Chondrocyte (in vitro differentiated cells): ENCODE measurements around the gene LRRC43. TPM values are rescaled to one million over a fixed set of nuclear protein-coding genes. Genes with fewer than 3 reads are reported as not detected.

Experiments
- DNase-seq: peaks from one replicate; pipeline ENCODE4 v3.0.0; 2021; ENCODE audit warnings: mixed read lengths, low spot score
- H3K27ac Mint-ChIP-seq: one replicate; pipeline ENCODE4 v1.8.0; 2021; ENCODE audit warnings: mild to moderate bottlenecking, moderate library complexity, mixed read lengths; ENCODE audit not compliant: unreplicated experiment
- H3K27me3 Mint-ChIP-seq: 2 replicates; pipeline ENCODE4 v1.8.0; 2021; ENCODE audit warnings: low read depth, mixed read lengths
- H3K36me3 Mint-ChIP-seq: 2 replicates; pipeline ENCODE4 v1.8.0; 2021; ENCODE audit warnings: low read depth, mixed read lengths
- H3K4me1 Mint-ChIP-seq: 2 replicates; pipeline ENCODE4 v1.8.0; 2021; ENCODE audit warnings: low read depth, mild to moderate bottlenecking, mixed read lengths
- H3K4me3 Mint-ChIP-seq: one replicate; pipeline ENCODE4 v1.8.0; 2021; ENCODE audit warnings: mild to moderate bottlenecking, moderate library complexity, mixed read lengths; ENCODE audit not compliant: unreplicated experiment
- H3K9me3 Mint-ChIP-seq: 2 replicates; pipeline ENCODE4 v1.8.0; 2021; ENCODE audit warnings: low read depth, mixed read lengths
- long read RNA-seq: library from polyadenylated mRNA; stranded (forward); transcript quantifications from one replicate; pipeline ENCODE4 v2.0.0, GENCODE V29; 2021
- total RNA-seq: library from RNA; stranded (reverse); gene quantifications from 3 replicates; pipeline ENCODE4 v1.2.1, GENCODE V29; 2021
- TF ChIP-seq, protein P1 (sequence below): fragments of 200-600 bp; sonication (generic); IDR thresholded peaks from 2 replicates; pipeline ENCODE4 v1.5.0; 2021; ENCODE audit warnings: antibody characterized with exemption, mild to moderate bottlenecking, moderate library complexity

LRRC43 gene, protein sequence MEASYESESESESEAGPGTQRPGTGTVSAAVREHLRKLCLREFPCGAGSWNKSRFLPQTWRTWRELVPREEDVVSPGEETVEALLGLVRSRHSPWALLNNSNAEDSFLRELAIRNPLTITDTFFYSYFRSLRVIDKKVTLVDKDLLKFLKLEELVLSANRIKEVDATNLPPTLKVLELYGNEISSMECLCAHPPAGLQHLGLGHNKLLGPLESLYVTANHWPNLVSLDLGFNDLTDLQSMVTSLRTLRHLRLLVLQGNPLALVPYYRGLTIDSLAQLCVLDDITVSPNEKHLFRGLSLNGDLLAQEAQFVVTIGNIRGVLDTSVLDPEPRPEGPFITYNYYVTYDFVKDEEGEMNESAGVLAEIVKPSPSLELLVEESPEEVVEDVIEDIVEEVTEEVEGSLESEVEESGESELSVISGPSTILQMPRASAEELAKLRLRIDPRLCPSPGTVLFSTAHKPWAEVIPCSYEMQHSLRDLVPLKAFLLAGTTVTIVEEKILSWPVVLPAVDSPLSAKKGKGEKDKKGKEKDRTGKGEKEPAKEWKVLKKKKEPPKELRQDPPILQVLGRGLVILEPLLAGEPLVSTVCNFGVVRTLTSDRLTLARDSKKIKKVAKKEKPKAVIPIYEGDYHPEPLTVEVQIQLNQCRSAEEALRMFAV
- total RNA-seq, result 1.5 to 2.0 TPM (median 1.6 TPM) in 3 replicates
- long read RNA-seq, partial matches to known transcripts, result 2 of 3 reads
- long read RNA-seq, other reads (novel, unspliced or antisense), result 1 of 3 reads

DNA sequence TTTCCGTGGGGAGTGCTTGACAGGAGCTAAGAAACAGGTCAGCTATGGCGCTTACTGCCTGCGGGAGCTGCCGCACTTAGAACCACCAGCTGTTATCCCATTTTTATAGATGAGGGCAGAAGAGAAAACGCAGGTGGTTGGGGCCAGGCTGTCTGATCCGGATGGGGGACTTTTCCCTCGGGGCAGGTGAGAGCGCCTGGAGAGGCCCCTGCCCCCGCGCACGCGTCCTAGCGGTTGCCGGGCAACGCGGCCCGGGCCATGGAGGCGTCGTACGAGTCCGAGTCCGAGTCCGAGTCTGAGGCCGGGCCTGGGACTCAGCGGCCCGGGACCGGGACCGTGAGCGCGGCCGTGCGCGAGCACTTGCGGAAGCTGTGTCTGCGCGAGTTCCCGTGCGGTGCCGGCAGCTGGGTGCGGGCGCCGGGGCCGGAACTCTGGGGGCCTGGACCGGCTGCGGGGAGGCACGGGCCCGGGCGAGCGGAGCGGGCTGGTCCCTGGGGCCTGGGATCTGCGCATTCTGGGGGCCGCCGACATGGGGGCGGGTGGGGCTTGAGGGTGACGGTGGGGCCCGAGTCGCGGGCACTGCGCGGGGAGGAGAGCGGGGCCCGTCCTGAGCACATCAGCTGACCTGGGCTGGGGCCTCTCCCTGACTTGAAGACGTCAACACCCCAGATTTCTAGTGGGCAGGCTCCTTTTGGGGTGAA, at the start of gene LRRC43:
Gene LRRC43, plus strand, starts transcription at position 237 of the 701 bp plus-strand sequence. Its CDS starts 22 bp downstream, at position 259.
- Mint-ChIP-seq H3K27me3 (no peaks in the 10 kb centered on the region), H3K4me3 (peak within 1 kb of the TSS; percentile 70), H3K36me3 (peaks cover 1% of the 10 kb centered on the region), H3K27ac (no peak within 1 kb of the TSS), H3K9me3 (no peaks in the 10 kb centered on the region), H3K4me1 (peaks cover 7% of the 10 kb centered on the region)
- no peak for DNase-seq
- TF ChIP-seq, protein P1, sequence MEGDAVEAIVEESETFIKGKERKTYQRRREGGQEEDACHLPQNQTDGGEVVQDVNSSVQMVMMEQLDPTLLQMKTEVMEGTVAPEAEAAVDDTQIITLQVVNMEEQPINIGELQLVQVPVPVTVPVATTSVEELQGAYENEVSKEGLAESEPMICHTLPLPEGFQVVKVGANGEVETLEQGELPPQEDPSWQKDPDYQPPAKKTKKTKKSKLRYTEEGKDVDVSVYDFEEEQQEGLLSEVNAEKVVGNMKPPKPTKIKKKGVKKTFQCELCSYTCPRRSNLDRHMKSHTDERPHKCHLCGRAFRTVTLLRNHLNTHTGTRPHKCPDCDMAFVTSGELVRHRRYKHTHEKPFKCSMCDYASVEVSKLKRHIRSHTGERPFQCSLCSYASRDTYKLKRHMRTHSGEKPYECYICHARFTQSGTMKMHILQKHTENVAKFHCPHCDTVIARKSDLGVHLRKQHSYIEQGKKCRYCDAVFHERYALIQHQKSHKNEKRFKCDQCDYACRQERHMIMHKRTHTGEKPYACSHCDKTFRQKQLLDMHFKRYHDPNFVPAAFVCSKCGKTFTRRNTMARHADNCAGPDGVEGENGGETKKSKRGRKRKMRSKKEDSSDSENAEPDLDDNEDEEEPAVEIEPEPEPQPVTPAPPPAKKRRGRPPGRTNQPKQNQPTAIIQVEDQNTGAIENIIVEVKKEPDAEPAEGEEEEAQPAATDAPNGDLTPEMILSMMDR, result no peak

- no peak for DNase-seq
- Mint-ChIP-seq H3K36me3 (peaks cover 33% of the 10 kb centered on the region), H3K27me3 (no peaks in the 10 kb centered on the region), H3K4me1 (peaks cover 10% of the 10 kb centered on the region), H3K27ac (no peak overlapping the region), H3K4me3 (no peak overlapping the region), H3K9me3 (no peaks in the 10 kb centered on the region)
- TF ChIP-seq, protein P1, result no peak
These were observed 49.6 kb upstream of the LRRC43 start for GRCh38 chr12:122133192-122133950.

GRCh38 chr12:122135437-122136031, 47.4 kb upstream of the LRRC43 start:
- no peak overlapping the region for H3K27ac Mint-ChIP-seq
- no peak overlapping the region for H3K4me3 Mint-ChIP-seq
- TF ChIP-seq, protein P1, result no peak
- H3K36me3 Mint-ChIP-seq, result peaks cover 33% of the 10 kb centered on the region
- H3K27me3 Mint-ChIP-seq, result no peaks in the 10 kb centered on the region
- H3K4me1 Mint-ChIP-seq, result peaks cover 3% of the 10 kb centered on the region
- DNase-seq, result peak; percentile 92
- no peaks in the 10 kb centered on the region for H3K9me3 Mint-ChIP-seq

- TF ChIP-seq, protein P1, result peak; percentile 33
- Mint-ChIP-seq H3K27me3 (no peaks in the 10 kb centered on the region), H3K4me1 (no peaks in the 10 kb centered on the region), H3K9me3 (no peaks in the 10 kb centered on the region), H3K27ac (no peak overlapping the region), H3K4me3 (no peak overlapping the region), H3K36me3 (peaks cover 36% of the 10 kb centered on the region)
- no peak for DNase-seq
These were observed 45.7 kb upstream of the LRRC43 start for GRCh38 chr12:122137229-122137628.
